Colonic mucosa (tissue), 4 donors: ENCODE measurements around the gene SETD2. TPM values are rescaled to one million over a fixed set of nuclear protein-coding genes. Genes with fewer than 3 reads are reported as not detected.
"Not testable (repeated sequence)": the region's sequence is repeated elsewhere in the genome, so short reads cannot be mapped to it uniquely, and the experiment has no call there.

Experiments
- DNase-seq: peaks from one replicate; pipeline ENCODE4 v3.0.0-alpha.2; 2020
- H3K27ac ChIP-seq: fragments of 200-600 bp; one replicate; pipeline ENCODE4 v1.8.0; 2021
- H3K27me3 ChIP-seq: fragments of 200-600 bp; one replicate; pipeline ENCODE4 v1.8.0; 2021
- H3K36me3 ChIP-seq: fragments of 200-600 bp; one replicate; pipeline ENCODE4 v1.8.0; 2021
- H3K4me1 ChIP-seq: fragments of 200-600 bp; one replicate; pipeline ENCODE4 v1.8.0; 2021; ENCODE audit warnings: mild to moderate bottlenecking
- H3K4me3 ChIP-seq: fragments of 200-600 bp; one replicate; pipeline ENCODE4 v1.8.0; 2021
- H3K9ac ChIP-seq, 2 donors: one replicate each; pipeline ENCODE4 v1.7.0; 2013; ENCODE audit warnings: control low read depth in 2 of 2, low read depth in 2 of 2, low read length in 2 of 2
- H3K9me3 ChIP-seq: fragments of 200-600 bp; one replicate; pipeline ENCODE4 v1.8.0; 2021
- CTCF ChIP-seq: fragments of 200-600 bp; IDR thresholded peaks from one replicate; pipeline ENCODE4 v1.8.0; 2022; ENCODE audit warnings: antibody characterized with exemption, mild to moderate bottlenecking
- intact Hi-C: fragments of 100-400 bp; cut with DNase I; formaldehyde crosslinking; loops from one replicate; pipeline ENCODE4 v1.14.1; 2022
- total RNA-seq, 2 donors: library from RNA; stranded (reverse); fragmentation: NEBNext Ultra II Directional in 1 of 2; extraction: Animal tissue kit (Norgen Biotek cat#: 25700) in 1 of 2; gene quantifications; one replicate each; pipeline ENCODE4 v1.2.1, GENCODE V29; 2021
- donor health status: healthy.
- donor health status: DM: no; HTN: no; CAD: no.
- donor health status: DM: no; HTN: no; CAD: no.

SETD2 gene
- total RNA-seq, 2 donors from 2014 or later: 39.5 to 48.6 TPM

- no peak for TF ChIP-seq CTCF
- Histone ChIP-seq H3K9ac (no peak overlapping the region), H3K36me3 (no peaks in the 10 kb centered on the region), H3K27ac (no peak overlapping the region), H3K9me3 (no peaks in the 10 kb centered on the region), H3K4me1 (no peaks in the 10 kb centered on the region), H3K27me3 (no peaks in the 10 kb centered on the region), H3K4me3 (no peak overlapping the region)
- DNase-seq: no peak
- intact Hi-C loops: no loop called here
Measured at GRCh38 chr3:47073685-47074084, 90.2 kb downstream of the SETD2 start.

DNA sequence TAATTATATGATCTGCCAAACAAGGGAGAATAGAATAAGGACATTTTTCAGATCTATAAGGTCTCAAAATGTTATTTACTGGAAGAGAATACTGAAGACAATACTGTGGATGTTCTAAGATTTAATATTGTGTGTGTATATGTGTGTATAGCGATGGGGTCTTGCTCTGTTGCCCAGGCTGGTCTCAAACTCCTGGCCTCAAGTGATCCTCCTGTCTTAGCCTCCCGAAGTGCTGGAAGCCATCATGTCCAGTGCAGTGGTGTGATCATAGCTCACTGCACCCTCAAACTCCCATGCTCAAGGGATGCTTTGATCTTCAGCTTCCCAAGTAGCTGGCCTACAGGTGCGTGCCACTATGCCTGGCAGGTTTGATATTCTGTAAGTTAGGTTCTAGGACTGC lies 93.1 kb downstream of the SETD2 start:
- TF ChIP-seq CTCF: no peak

GRCh38 chr3:47066259-47066658 lies 97.7 kb downstream of the SETD2 start:
- H3K4me1 ChIP-seq, DNase-seq, H3K4me3 ChIP-seq, H3K9ac ChIP-seq, H3K27ac ChIP-seq, intact Hi-C loops, H3K36me3 ChIP-seq, H3K27me3 ChIP-seq, H3K9me3 ChIP-seq: not testable (repeated sequence)

More for the DNA sequence above, 93.1 kb downstream of the SETD2 start:
- Histone ChIP-seq H3K4me3 (no peak overlapping the region), H3K4me1 (no peaks in the 10 kb centered on the region), H3K27me3 (no peaks in the 10 kb centered on the region), H3K27ac (no peak overlapping the region), H3K9me3 (no peaks in the 10 kb centered on the region), H3K9ac (no peak overlapping the region), H3K36me3 (no peaks in the 10 kb centered on the region)
- intact Hi-C loops: no loop called here
- no peak for DNase-seq

DNA sequence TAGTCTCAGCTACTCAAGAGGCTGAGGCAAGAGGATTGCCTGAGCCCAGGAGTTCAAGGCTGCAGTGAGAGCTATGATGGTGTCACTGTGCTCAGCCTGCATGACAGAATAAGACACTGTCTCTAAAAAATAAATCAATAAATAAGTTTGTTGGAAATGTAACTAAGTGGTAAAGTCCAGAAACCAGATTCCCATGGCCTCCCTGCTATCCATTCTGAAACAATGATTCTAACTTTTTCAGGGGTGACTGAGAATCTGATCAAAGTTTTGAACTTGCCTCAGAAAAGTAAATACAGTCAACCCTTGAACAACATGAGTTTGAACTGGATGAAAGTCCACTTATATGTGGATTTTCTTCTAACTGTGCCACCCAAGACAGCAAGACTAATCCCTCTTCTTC lies 98.2 kb downstream of the SETD2 start:
- Histone ChIP-seq H3K4me1 (no peaks in the 10 kb centered on the region), H3K4me3 (no peak overlapping the region), H3K27me3 (no peaks in the 10 kb centered on the region), H3K9me3 (no peaks in the 10 kb centered on the region), H3K36me3 (no peaks in the 10 kb centered on the region), H3K27ac (no peak overlapping the region), H3K9ac (no peak overlapping the region)
- TF ChIP-seq CTCF: no peak
- no peak for DNase-seq
- intact Hi-C loops: no loop called here

DNA sequence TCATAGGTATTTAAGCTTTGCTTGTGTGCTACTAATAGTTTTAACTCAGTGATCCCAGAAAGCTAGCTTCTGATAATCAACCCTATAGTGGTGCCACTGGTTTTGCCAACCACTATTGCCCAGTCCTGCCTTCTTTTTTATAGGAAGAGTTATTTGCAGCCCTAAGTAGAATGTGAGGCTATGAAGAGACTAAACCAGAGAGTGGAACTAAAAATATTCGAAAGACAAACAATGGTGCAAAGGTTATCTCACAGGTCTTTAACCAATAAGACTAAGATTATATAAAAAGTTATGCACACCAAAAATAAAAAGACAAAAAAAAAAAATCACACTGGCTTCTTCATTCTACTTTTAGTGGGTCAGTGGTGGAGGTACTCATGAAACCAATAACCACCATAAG lies 98.9 kb downstream of the SETD2 start:
- no peaks in the 10 kb centered on the region for H3K4me1 ChIP-seq
- intact Hi-C loops: no loop called here
- H3K27ac ChIP-seq: no peak overlapping the region
- no peak for DNase-seq
- no peaks in the 10 kb centered on the region for H3K9me3 ChIP-seq
- H3K9ac ChIP-seq: no peak overlapping the region
- no peaks in the 10 kb centered on the region for H3K36me3 ChIP-seq
- no peak overlapping the region for H3K4me3 ChIP-seq
- TF ChIP-seq CTCF: no peak
- no peaks in the 10 kb centered on the region for H3K27me3 ChIP-seq

GRCh38 chr3:47057212-47057671 lies 106.7 kb downstream of the SETD2 start:
- no peaks in the 10 kb centered on the region for H3K9me3 ChIP-seq
- no peak overlapping the region for H3K4me3 ChIP-seq
- H3K27me3 ChIP-seq: no peaks in the 10 kb centered on the region
- DNase-seq: no peak
- intact Hi-C loops: no loop called here
- H3K4me1 ChIP-seq: no peaks in the 10 kb centered on the region
- no peak overlapping the region for H3K27ac ChIP-seq
- H3K36me3 ChIP-seq: no peaks in the 10 kb centered on the region
- TF ChIP-seq CTCF: no peak
- no peak overlapping the region for H3K9ac ChIP-seq
